NCI-H345 treated with DMSO at 0.1 percent for 48 hours (cell line): ENCODE data around the gene ARSB.

ENCODE experiments used
- DNase-seq: peaks from one replicate; lab custom pipeline; 2025; ENCODE audit not compliant: unreplicated experiment; lab: John Stamatoyannopoulos, UW

Gene ARSB

GRCh38 chr5:78731884-78732283 is 253.2 kb downstream of the ARSB start:
- no peak for DNase-seq

GRCh38 chr5:78730300-78731094 is 254.6 kb downstream of the ARSB start:
- no peak for DNase-seq

- no peak for DNase-seq
Measured at GRCh38 chr5:78727786-78728761, 257.0 kb downstream of the ARSB start.
